SU-DHL-6 (cell line): Measurements from ENCODE around the gene BMPR1A.

Experiments
- H2AFZ ChIP-seq: fragments of 200-600 bp; sonication (generic); 2 replicates; pipeline ENCODE4 v1.6.1; 2014; ENCODE audit warnings: low read depth, mild to moderate bottlenecking, moderate library complexity, mixed read lengths, antibody characterized with exemption, low read length; ENCODE audit not compliant: severe bottlenecking
- H3F3A ChIP-seq: fragments of 200-600 bp; shearing (Covaris generic); 2 replicates; pipeline ENCODE4 v1.6.0; 2016; ENCODE audit warnings: antibody characterized with exemption, mild to moderate bottlenecking; ENCODE audit not compliant: insufficient read depth
- H3K27ac ChIP-seq: fragments of 200-600 bp; sonication (generic); 2 replicates; pipeline ENCODE4 v1.5.1; 2016; ENCODE audit warnings: low read depth, mild to moderate bottlenecking, low read length, moderate library complexity, mixed read lengths
- H3K27me3 ChIP-seq: fragments of 200-600 bp; sonication (generic), shearing (Covaris generic); 2 replicates; pipeline ENCODE4 v1.6.0; 2014; ENCODE audit warnings: mild to moderate bottlenecking, low read length
- H3K36me3 ChIP-seq: fragments of 200-600 bp; sonication (generic); 2 replicates; pipeline ENCODE4 v1.6.1; 2014; ENCODE audit warnings: mild to moderate bottlenecking, low read length, mixed read lengths
- H3K4me2 ChIP-seq: fragments of 300-600, 200-600 bp; shearing (Covaris generic), sonication (generic); 2 replicates; pipeline ENCODE4 v1.6.0; 2014; ENCODE audit warnings: low read length, low read depth, mild to moderate bottlenecking; ENCODE audit not compliant: poor library complexity, severe bottlenecking
- H3K4me3 ChIP-seq: fragments of 200-600 bp; sonication (generic); 2 replicates; pipeline ENCODE4 v1.5.1; 2014; ENCODE audit warnings: antibody characterized with exemption, low read length, mild to moderate bottlenecking, mixed read lengths; ENCODE audit not compliant: insufficient read depth, poor library complexity, severe bottlenecking
- H3K79me2 ChIP-seq: fragments of 200-600 bp; sonication (generic); 2 replicates; pipeline ENCODE4 v1.6.1; 2014; ENCODE audit warnings: mild to moderate bottlenecking, low read length, moderate library complexity; ENCODE audit not compliant: insufficient read depth
- H3K9ac ChIP-seq: fragments of 200-600 bp; sonication (generic); 2 replicates; pipeline ENCODE4 v1.7.0; 2014; ENCODE audit warnings: mild to moderate bottlenecking, low read length
- H3K9me2 ChIP-seq: fragments of 200-600 bp; sonication (generic); replicated peaks from 2 replicates; pipeline ENCODE4 v1.6.1; 2014; ENCODE audit warnings: low read length; ENCODE audit not compliant: insufficient read depth
- H3K9me3 ChIP-seq: fragments of 200-600 bp; sonication (generic); 2 replicates; pipeline ENCODE4 v1.6.1; 2014; ENCODE audit warnings: low read length, mixed read lengths; ENCODE audit not compliant: insufficient read depth
- H4K20me1 ChIP-seq: fragments of 200-600 bp; sonication (generic); 2 replicates; pipeline ENCODE4 v1.6.1; 2014; ENCODE audit warnings: low read depth, mild to moderate bottlenecking, antibody characterized with exemption, low read length, moderate library complexity, mixed read lengths
- CTCF ChIP-seq: fragments of 200-600 bp; sonication (generic); IDR thresholded peaks from one replicate; pipeline ENCODE4 v1.5.1; 2017; ENCODE audit warnings: antibody characterized with exemption, mild to moderate bottlenecking, low read length, moderate library complexity; ENCODE audit not compliant: insufficient read depth, poor library complexity, severe bottlenecking
- EZH2phosphoT487 ChIP-seq: fragments of 200-600 bp; sonication (generic), shearing (Covaris generic); conservative IDR thresholded peaks from 2 replicates; pipeline ENCODE4 v1.6.1; 2018; ENCODE audit warnings: mild to moderate bottlenecking, antibody characterized with exemption, low read length, moderate library complexity, mixed read lengths

Gene BMPR1A

GRCh38 chr10:86742230-86742629 is 14.2 kb upstream of the BMPR1A start:
- no peaks in the 10 kb centered on the region for H3K27me3 ChIP-seq
- H4K20me1 ChIP-seq: no peaks in the 10 kb centered on the region
- no peaks in the 10 kb centered on the region for H3K9me3 ChIP-seq
- H3K79me2 ChIP-seq: no peaks in the 10 kb centered on the region
- H3K9me2 ChIP-seq: no peaks in the 10 kb centered on the region
- TF ChIP-seq CTCF (no peak), EZH2phosphoT487 (no peak)
- no peaks in the 10 kb centered on the region for H3K36me3 ChIP-seq
- H2AFZ ChIP-seq: no peak overlapping the region
- no peak overlapping the region for H3K27ac ChIP-seq
- no peak overlapping the region for H3K9ac ChIP-seq
- H3K4me3 ChIP-seq: no peak overlapping the region
- H3F3A ChIP-seq: no peaks in the 10 kb centered on the region
- H3K4me2 ChIP-seq: no peak overlapping the region

- H3K4me2 ChIP-seq: no peak overlapping the region
- no peak overlapping the region for H3K4me3 ChIP-seq
- TF ChIP-seq CTCF (no peak), EZH2phosphoT487 (no peak)
- H2AFZ ChIP-seq: no peak overlapping the region
- H3K27me3 ChIP-seq: no peaks in the 10 kb centered on the region
- H3K36me3 ChIP-seq: no peaks in the 10 kb centered on the region
- no peaks in the 10 kb centered on the region for H3K9me2 ChIP-seq
- no peak overlapping the region for H3K9ac ChIP-seq
- no peaks in the 10 kb centered on the region for H3K79me2 ChIP-seq
- no peaks in the 10 kb centered on the region for H3F3A ChIP-seq
- H3K9me3 ChIP-seq: no peaks in the 10 kb centered on the region
- H3K27ac ChIP-seq: no peak overlapping the region
- no peaks in the 10 kb centered on the region for H4K20me1 ChIP-seq
These were observed 12.2 kb upstream of the BMPR1A start for GRCh38 chr10:86744067-86744725.

GRCh38 chr10:86747796-86748581 is 8.4 kb upstream of the BMPR1A start:
- no peaks in the 10 kb centered on the region for H3K9me2 ChIP-seq
- no peaks in the 10 kb centered on the region for H3K27me3 ChIP-seq
- no peak overlapping the region for H2AFZ ChIP-seq
- H4K20me1 ChIP-seq: no peaks in the 10 kb centered on the region
- no peak overlapping the region for H3K27ac ChIP-seq
- 0 out of 2 replicates have a peak, but pooled peaks cover 12% of the 10 kb centered on the region for H3F3A ChIP-seq
- H3K4me3 ChIP-seq: no peak overlapping the region
- no peaks in the 10 kb centered on the region for H3K36me3 ChIP-seq
- H3K9me3 ChIP-seq: no peaks in the 10 kb centered on the region
- H3K9ac ChIP-seq: no peak overlapping the region
- no peak for TF ChIP-seq EZH2phosphoT487
- no peak overlapping the region for H3K4me2 ChIP-seq
- peaks cover 3% of the 10 kb centered on the region; the same call in 1 of the 2 replicates for H3K79me2 ChIP-seq

GRCh38 chr10:86749854-86750253 is 6.6 kb upstream of the BMPR1A start:
- H3K36me3 ChIP-seq: no peaks in the 10 kb centered on the region
- TF ChIP-seq CTCF: no peak
- no peaks in the 10 kb centered on the region for H3K9me3 ChIP-seq
- H3K27me3 ChIP-seq: no peaks in the 10 kb centered on the region
- peaks cover 27% of the 10 kb centered on the region for H3F3A ChIP-seq
- no peaks in the 10 kb centered on the region for H4K20me1 ChIP-seq
- H3K4me3 ChIP-seq: no peak overlapping the region
- no peak overlapping the region for H3K4me2 ChIP-seq
- H3K79me2 ChIP-seq: peaks cover 7% of the 10 kb centered on the region; the same call in 1 of the 2 replicates
- H3K9ac ChIP-seq: no peak overlapping the region
- no peak overlapping the region for H3K27ac ChIP-seq
- H3K9me2 ChIP-seq: no peaks in the 10 kb centered on the region
- H2AFZ ChIP-seq: no peak overlapping the region
